SJCRH30 (cell line): Measurements from ENCODE around the gene EIPR1. TPM values are rescaled to one million over a fixed set of nuclear protein-coding genes. Genes with fewer than 3 reads are reported as not detected.
"Not testable (repeated sequence)": the region's sequence is repeated elsewhere in the genome, so short reads cannot be mapped to it uniquely, and the experiment has no call there.

Experiments used
- DNase-seq, 2 experiments: peaks; one replicate each; pipeline ENCODE4 v3.0.0-alpha.2; 2015 to 2020
- H3K27ac ChIP-seq: fragments of 250-450 bp; sonication (Bioruptor Pico); 2 replicates; pipeline ENCODE4 v1.5.1; 2020; ENCODE audit warnings: mild to moderate bottlenecking, moderate library complexity
- H3K27me3 ChIP-seq: fragments of 250-450 bp; sonication (Bioruptor Pico); 2 replicates; pipeline ENCODE4 v1.5.1; 2020; ENCODE audit warnings: mild to moderate bottlenecking, moderate library complexity
- H3K36me3 ChIP-seq: fragments of 250-450 bp; sonication (Bioruptor Pico); 2 replicates; pipeline ENCODE4 v1.5.1; 2020; ENCODE audit warnings: mild to moderate bottlenecking, moderate library complexity
- H3K4me1 ChIP-seq: fragments of 250-450 bp; sonication (Bioruptor Pico); 2 replicates; pipeline ENCODE4 v1.5.1; 2020; ENCODE audit warnings: mild to moderate bottlenecking, moderate library complexity
- H3K4me3 ChIP-seq: fragments of 250-450 bp; sonication (Bioruptor Pico); 2 replicates; pipeline ENCODE4 v1.5.1; 2020; ENCODE audit warnings: mild to moderate bottlenecking, moderate library complexity
- H3K9me3 ChIP-seq: fragments of 250-450 bp; sonication (Bioruptor Pico); replicated peaks from 2 replicates; pipeline ENCODE4 v1.5.1; 2020; ENCODE audit warnings: mild to moderate bottlenecking, moderate library complexity
- total RNA-seq: library from RNA; depleted of rRNA; stranded (reverse); fragments of >200 nt; shearing (Covaris generic); gene quantifications from 2 replicates; pipeline ENCODE4 v1.2.3, GENCODE V29; 2014

The EIPR1 gene
- total RNA-seq, 1 experiment from 2014 or later, result 29.0 TPM

GRCh38 chr2:3193443-3194330 lies 183.9 kb downstream of the EIPR1 start:
- Histone ChIP-seq H3K9me3 (no peaks in the 10 kb centered on the region), H3K4me3 (no peak overlapping the region), H3K4me1 (no peaks in the 10 kb centered on the region), H3K27me3 (no peaks in the 10 kb centered on the region), H3K36me3 (peaks cover 14% of the 10 kb centered on the region), H3K27ac (no peak overlapping the region)
- DNase-seq, result no peak

GRCh38 chr2:3192920-3193319 lies 184.7 kb downstream of the EIPR1 start:
- no peak for DNase-seq
- Histone ChIP-seq H3K36me3 (peaks cover 14% of the 10 kb centered on the region), H3K4me3 (no peak overlapping the region), H3K27me3 (no peaks in the 10 kb centered on the region), H3K4me1 (no peaks in the 10 kb centered on the region), H3K9me3 (no peaks in the 10 kb centered on the region), H3K27ac (no peak overlapping the region)

GRCh38 chr2:3192281-3192818 lies 185.3 kb downstream of the EIPR1 start:
- no peaks in the 10 kb centered on the region for H3K27me3 ChIP-seq
- H3K4me3 ChIP-seq, result no peak overlapping the region
- H3K27ac ChIP-seq, result no peak overlapping the region
- H3K4me1 ChIP-seq, result no peaks in the 10 kb centered on the region
- no peak for DNase-seq
- H3K36me3 ChIP-seq, result peaks cover 14% of the 10 kb centered on the region
- H3K9me3 ChIP-seq, result no peaks in the 10 kb centered on the region

GRCh38 chr2:3189961-3190360 lies 187.7 kb downstream of the EIPR1 start:
- no peaks in the 10 kb centered on the region for H3K27me3 ChIP-seq
- no peak overlapping the region for H3K27ac ChIP-seq
- H3K36me3 ChIP-seq, result peaks cover 10% of the 10 kb centered on the region
- H3K4me1 ChIP-seq, result no peaks in the 10 kb centered on the region
- H3K4me3 ChIP-seq, result no peak overlapping the region
- no peak for DNase-seq
- H3K9me3 ChIP-seq, result no peaks in the 10 kb centered on the region

- Histone ChIP-seq H3K9me3 (no peaks in the 10 kb centered on the region), H3K36me3 (peaks cover 10% of the 10 kb centered on the region), H3K4me3 (no peak overlapping the region), H3K4me1 (no peaks in the 10 kb centered on the region), H3K27me3 (no peaks in the 10 kb centered on the region), H3K27ac (no peak overlapping the region)
- no peak for DNase-seq
Measured at GRCh38 chr2:3189076-3189591, 188.5 kb downstream of the EIPR1 start.

GRCh38 chr2:3188405-3188946 lies 189.1 kb downstream of the EIPR1 start:
- no peaks in the 10 kb centered on the region for H3K4me1 ChIP-seq
- H3K9me3 ChIP-seq, result no peaks in the 10 kb centered on the region
- peaks cover 7% of the 10 kb centered on the region for H3K36me3 ChIP-seq
- H3K4me3 ChIP-seq, result no peak overlapping the region
- no peak for DNase-seq
- H3K27me3 ChIP-seq, result no peaks in the 10 kb centered on the region
- no peak overlapping the region for H3K27ac ChIP-seq

GRCh38 chr2:3187467-3187866 lies 190.2 kb downstream of the EIPR1 start:
- H3K27ac ChIP-seq, result no peak overlapping the region
- no peaks in the 10 kb centered on the region for H3K27me3 ChIP-seq
- DNase-seq, result no peak
- H3K36me3 ChIP-seq, result peaks cover 3% of the 10 kb centered on the region; the same call in 1 of the 2 replicates
- H3K4me3 ChIP-seq, result no peak overlapping the region
- no peaks in the 10 kb centered on the region for H3K4me1 ChIP-seq
- H3K9me3 ChIP-seq, result no peaks in the 10 kb centered on the region

- H3K9me3 ChIP-seq, result no peaks in the 10 kb centered on the region
- H3K27ac ChIP-seq, result no peak overlapping the region
- no peak for DNase-seq
- H3K4me1 ChIP-seq, result no peaks in the 10 kb centered on the region
- H3K27me3 ChIP-seq, result no peaks in the 10 kb centered on the region
- H3K4me3 ChIP-seq, result no peak overlapping the region
- 0 out of 2 replicates have a peak, but pooled peaks cover 3% of the 10 kb centered on the region for H3K36me3 ChIP-seq
Measured at GRCh38 chr2:3186766-3187165, 190.9 kb downstream of the EIPR1 start.

- Histone ChIP-seq H3K36me3 (0 out of 2 replicates have a peak, but pooled peaks cover 3% of the 10 kb centered on the region), H3K27me3 (no peaks in the 10 kb centered on the region), H3K4me3 (no peak overlapping the region), H3K9me3 (no peaks in the 10 kb centered on the region), H3K4me1 (no peaks in the 10 kb centered on the region), H3K27ac (no peak overlapping the region)
- no peak for DNase-seq
Measured at GRCh38 chr2:3185910-3186309, 191.7 kb downstream of the EIPR1 start.

GRCh38 chr2:3185256-3185655 lies 192.4 kb downstream of the EIPR1 start:
- DNase-seq, result no peak
- Histone ChIP-seq H3K4me3 (no peak overlapping the region), H3K4me1 (no peaks in the 10 kb centered on the region), H3K36me3 (0 out of 2 replicates have a peak, but pooled peaks cover 3% of the 10 kb centered on the region), H3K27me3 (no peaks in the 10 kb centered on the region), H3K27ac (no peak overlapping the region), H3K9me3 (no peaks in the 10 kb centered on the region)

GRCh38 chr2:3184167-3184566 lies 193.5 kb downstream of the EIPR1 start:
- Histone ChIP-seq H3K9me3 (no peaks in the 10 kb centered on the region), H3K27ac (no peak overlapping the region), H3K4me1 (no peaks in the 10 kb centered on the region), H3K4me3 (no peak overlapping the region), H3K27me3 (no peaks in the 10 kb centered on the region), H3K36me3 (0 out of 2 replicates have a peak, but pooled peaks cover 3% of the 10 kb centered on the region)
- no peak for DNase-seq

GRCh38 chr2:3183766-3184165 lies 193.9 kb downstream of the EIPR1 start:
- 0 out of 2 replicates have a peak, but pooled peaks cover under 1% of the 10 kb centered on the region for H3K36me3 ChIP-seq
- no peak overlapping the region for H3K27ac ChIP-seq
- no peak for DNase-seq
- H3K4me3 ChIP-seq, result no peak overlapping the region
- no peaks in the 10 kb centered on the region for H3K4me1 ChIP-seq
- H3K27me3 ChIP-seq, result no peaks in the 10 kb centered on the region
- H3K9me3 ChIP-seq, result no peaks in the 10 kb centered on the region

GRCh38 chr2:3182848-3183247 lies 194.8 kb downstream of the EIPR1 start:
- H3K4me1 ChIP-seq, result no peaks in the 10 kb centered on the region
- no peak for DNase-seq
- H3K4me3 ChIP-seq, result no peak overlapping the region
- no peaks in the 10 kb centered on the region for H3K27me3 ChIP-seq
- no peak overlapping the region for H3K27ac ChIP-seq
- no peaks in the 10 kb centered on the region for H3K9me3 ChIP-seq
- no peaks in the 10 kb centered on the region for H3K36me3 ChIP-seq

GRCh38 chr2:3181416-3182010 lies 196.1 kb downstream of the EIPR1 start:
- H3K9me3 ChIP-seq, result no peaks in the 10 kb centered on the region
- no peaks in the 10 kb centered on the region for H3K36me3 ChIP-seq
- H3K4me3 ChIP-seq, result no peak overlapping the region
- H3K4me1 ChIP-seq, result no peaks in the 10 kb centered on the region
- no peaks in the 10 kb centered on the region for H3K27me3 ChIP-seq
- DNase-seq, result no peak
- H3K27ac ChIP-seq, result no peak overlapping the region

- H3K9me3 ChIP-seq, H3K4me1 ChIP-seq, H3K27me3 ChIP-seq, H3K27ac ChIP-seq, H3K4me3 ChIP-seq, H3K36me3 ChIP-seq: not testable (repeated sequence)
- peak in 1 of 2 experiments; percentile 15 for DNase-seq
Measured at GRCh38 chr2:3180909-3181221, 196.8 kb downstream of the EIPR1 start.
